DOHH2 (cell line): Measurements from ENCODE around the gene L3MBTL4.

ENCODE experiments used
- H3F3A ChIP-seq: fragments of 200-600 bp; sonication (generic), shearing (Covaris generic); 2 replicates; pipeline ENCODE4 v1.6.0; 2016; ENCODE audit warnings: antibody characterized with exemption, mild to moderate bottlenecking; ENCODE audit not compliant: control insufficient read depth, insufficient read depth
- H3K27ac ChIP-seq: fragments of 200-600 bp; sonication (generic); 2 replicates; pipeline ENCODE4 v1.5.1; 2014; ENCODE audit warnings: low read depth, mild to moderate bottlenecking, low read length, moderate library complexity
- H3K27me3 ChIP-seq: fragments of 200-600 bp; sonication (generic); 2 replicates; pipeline ENCODE4 v1.6.1; 2014; ENCODE audit warnings: mild to moderate bottlenecking, low read length, mixed read lengths; ENCODE audit not compliant: control insufficient read depth
- H3K36me3 ChIP-seq: fragments of 200-600 bp; sonication (generic); 2 replicates; pipeline ENCODE4 v1.6.1; 2014; ENCODE audit warnings: mild to moderate bottlenecking, low read length, moderate library complexity, mixed read lengths; ENCODE audit not compliant: control insufficient read depth
- H3K4me1 ChIP-seq: fragments of 200-600 bp; sonication (generic); 2 replicates; pipeline ENCODE4 v1.6.1; 2014; ENCODE audit warnings: mild to moderate bottlenecking, low read length, mixed read lengths; ENCODE audit not compliant: control insufficient read depth
- H3K4me2 ChIP-seq: fragments of 200-600 bp; sonication (generic); 2 replicates; pipeline ENCODE4 v1.6.0; 2014; ENCODE audit warnings: mild to moderate bottlenecking, low read length, moderate library complexity
- H3K4me3 ChIP-seq: fragments of 200-600 bp; sonication (generic); 2 replicates; pipeline ENCODE4 v1.5.1; 2014; ENCODE audit warnings: mild to moderate bottlenecking, low read length, mixed read lengths
- H3K79me2 ChIP-seq: fragments of 200-600 bp; sonication (generic); 2 replicates; pipeline ENCODE4 v1.6.1; 2014; ENCODE audit warnings: mild to moderate bottlenecking, low read length, mixed read lengths; ENCODE audit not compliant: control insufficient read depth
- H3K9me2 ChIP-seq: fragments of 200-600 bp; sonication (generic); replicated peaks from 2 replicates; pipeline ENCODE4 v1.6.1; 2014; ENCODE audit warnings: mild to moderate bottlenecking, low read length, mixed read lengths; ENCODE audit not compliant: control insufficient read depth
- H3K9me3 ChIP-seq: fragments of 200-600 bp; sonication (generic); 2 replicates; pipeline ENCODE4 v1.6.1; 2014; ENCODE audit warnings: antibody characterized with exemption, low read length, mixed read lengths; ENCODE audit not compliant: control insufficient read depth, insufficient read depth
- H4K20me1 ChIP-seq: fragments of 200-600 bp; sonication (generic); 2 replicates; pipeline ENCODE4 v1.6.0; 2014; ENCODE audit warnings: low read depth, mild to moderate bottlenecking, antibody characterized with exemption, low read length, moderate library complexity; ENCODE audit not compliant: control insufficient read depth, insufficient read depth
- CTCF ChIP-seq: fragments of 200-600 bp; sonication (generic); IDR thresholded peaks from one replicate; pipeline ENCODE4 v1.5.1; 2014; ENCODE audit warnings: antibody characterized with exemption, mild to moderate bottlenecking, low read depth, low read length; ENCODE audit not compliant: poor library complexity, severe bottlenecking
- EZH2phosphoT487 ChIP-seq: fragments of 200-600 bp; sonication (generic); IDR thresholded peaks from 2 replicates; pipeline ENCODE4 v1.6.1; 2017; ENCODE audit warnings: borderline replicate concordance, mild to moderate bottlenecking, antibody characterized with exemption, low read length, moderate library complexity, mixed read lengths

Gene L3MBTL4

GRCh38 chr18:6156446-6156845 is 258.3 kb downstream of the L3MBTL4 start:
- H3K36me3 ChIP-seq, result no peaks in the 10 kb centered on the region
- no peaks in the 10 kb centered on the region for H3K79me2 ChIP-seq
- H3K9me2 ChIP-seq, result no peaks in the 10 kb centered on the region
- TF ChIP-seq EZH2phosphoT487, result no peak
- TF ChIP-seq CTCF, result no peak
- H3K4me3 ChIP-seq, result no peak overlapping the region
- no peak overlapping the region for H3K4me2 ChIP-seq
- no peaks in the 10 kb centered on the region for H3K27me3 ChIP-seq
- no peaks in the 10 kb centered on the region for H3F3A ChIP-seq
- H4K20me1 ChIP-seq, result no peaks in the 10 kb centered on the region
- no peaks in the 10 kb centered on the region for H3K9me3 ChIP-seq
- no peak overlapping the region for H3K27ac ChIP-seq
- H3K4me1 ChIP-seq, result no peaks in the 10 kb centered on the region

- H3K4me1 ChIP-seq, result no peaks in the 10 kb centered on the region
- no peaks in the 10 kb centered on the region for H3K27me3 ChIP-seq
- no peaks in the 10 kb centered on the region for H3K36me3 ChIP-seq
- no peaks in the 10 kb centered on the region for H3K9me2 ChIP-seq
- no peak overlapping the region for H3K27ac ChIP-seq
- no peaks in the 10 kb centered on the region for H3K79me2 ChIP-seq
- H3F3A ChIP-seq, result no peaks in the 10 kb centered on the region
- H4K20me1 ChIP-seq, result no peaks in the 10 kb centered on the region
- no peaks in the 10 kb centered on the region for H3K9me3 ChIP-seq
- TF ChIP-seq CTCF (no peak), EZH2phosphoT487 (no peak)
- H3K4me2 ChIP-seq, result no peak overlapping the region
- H3K4me3 ChIP-seq, result no peak overlapping the region
Observed at GRCh38 chr18:6155707-6156106, 259.0 kb downstream of the L3MBTL4 start.

- H3K4me2 ChIP-seq, result no peak overlapping the region
- H3K4me3 ChIP-seq, result no peak overlapping the region
- TF ChIP-seq EZH2phosphoT487 (no peak), CTCF (no peak)
- no peaks in the 10 kb centered on the region for H3K79me2 ChIP-seq
- no peaks in the 10 kb centered on the region for H3K27me3 ChIP-seq
- no peak overlapping the region for H3K27ac ChIP-seq
- no peaks in the 10 kb centered on the region for H3K4me1 ChIP-seq
- no peaks in the 10 kb centered on the region for H3F3A ChIP-seq
- H3K36me3 ChIP-seq, result no peaks in the 10 kb centered on the region
- no peaks in the 10 kb centered on the region for H3K9me2 ChIP-seq
- no peaks in the 10 kb centered on the region for H3K9me3 ChIP-seq
- H4K20me1 ChIP-seq, result no peaks in the 10 kb centered on the region
Observed at GRCh38 chr18:6150430-6150829, 264.3 kb downstream of the L3MBTL4 start.

GRCh38 chr18:6146307-6146661 is 268.4 kb downstream of the L3MBTL4 start:
- TF ChIP-seq CTCF (no peak), EZH2phosphoT487 (no peak)
- Histone ChIP-seq H3K4me3 (no peak overlapping the region), H3K4me2 (no peak overlapping the region), H4K20me1 (no peaks in the 10 kb centered on the region), H3K4me1 (no peaks in the 10 kb centered on the region), H3K9me3 (no peaks in the 10 kb centered on the region), H3K27ac (no peak overlapping the region), H3K79me2 (no peaks in the 10 kb centered on the region), H3K27me3 (no peaks in the 10 kb centered on the region), H3K9me2 (no peaks in the 10 kb centered on the region), H3K36me3 (no peaks in the 10 kb centered on the region), H3F3A (no peaks in the 10 kb centered on the region)
